Testis (tissue), 2 donors: ENCODE measurements around the gene CATSPER2.
"Not testable (repeated sequence)": the region's sequence is repeated elsewhere in the genome, so short reads cannot be mapped to it uniquely, and the experiment has no call there.

Experiments
- POLR2A ChIP-seq: fragments of 450-650 bp; IDR thresholded peaks from one replicate; pipeline ENCODE4 v1.6.1; 2017; ENCODE audit warnings: antibody characterized with exemption, mild to moderate bottlenecking, moderate library complexity
- TF ChIP-seq, protein P1 (sequence below), 3 experiments: fragments of 450-650 bp in 2 of 3; fragments of 200-600 bp in 1 of 3; sonication (generic) in 1 of 3; IDR thresholded peaks; one replicate each; pipeline ENCODE4 v1.5.1; 2016 to 2019; ENCODE audit warnings: antibody characterized with exemption in 3 of 3, mild to moderate bottlenecking in 2 of 3, moderate library complexity in 1 of 3

DNA sequence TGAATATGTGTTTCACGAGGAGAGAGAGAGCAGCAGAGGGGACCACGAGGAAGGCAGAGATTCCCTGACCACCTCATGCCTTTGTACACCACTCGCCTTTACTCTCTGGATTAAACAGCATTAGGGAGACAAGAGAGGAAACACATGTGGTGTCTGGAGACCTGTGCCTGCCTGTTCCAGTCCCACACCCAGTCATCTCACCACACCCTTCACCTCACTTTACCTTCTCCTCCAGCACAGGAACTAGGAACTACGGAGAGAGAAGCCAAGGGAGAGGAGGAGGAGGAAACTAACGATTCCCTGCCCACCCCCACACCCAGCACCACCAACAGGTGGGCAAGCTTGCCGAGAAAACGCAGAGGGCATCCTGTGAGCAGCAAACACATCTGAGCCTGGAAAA, 44.0 kb upstream of the CATSPER2 start:
- TF ChIP-seq, protein P1, sequence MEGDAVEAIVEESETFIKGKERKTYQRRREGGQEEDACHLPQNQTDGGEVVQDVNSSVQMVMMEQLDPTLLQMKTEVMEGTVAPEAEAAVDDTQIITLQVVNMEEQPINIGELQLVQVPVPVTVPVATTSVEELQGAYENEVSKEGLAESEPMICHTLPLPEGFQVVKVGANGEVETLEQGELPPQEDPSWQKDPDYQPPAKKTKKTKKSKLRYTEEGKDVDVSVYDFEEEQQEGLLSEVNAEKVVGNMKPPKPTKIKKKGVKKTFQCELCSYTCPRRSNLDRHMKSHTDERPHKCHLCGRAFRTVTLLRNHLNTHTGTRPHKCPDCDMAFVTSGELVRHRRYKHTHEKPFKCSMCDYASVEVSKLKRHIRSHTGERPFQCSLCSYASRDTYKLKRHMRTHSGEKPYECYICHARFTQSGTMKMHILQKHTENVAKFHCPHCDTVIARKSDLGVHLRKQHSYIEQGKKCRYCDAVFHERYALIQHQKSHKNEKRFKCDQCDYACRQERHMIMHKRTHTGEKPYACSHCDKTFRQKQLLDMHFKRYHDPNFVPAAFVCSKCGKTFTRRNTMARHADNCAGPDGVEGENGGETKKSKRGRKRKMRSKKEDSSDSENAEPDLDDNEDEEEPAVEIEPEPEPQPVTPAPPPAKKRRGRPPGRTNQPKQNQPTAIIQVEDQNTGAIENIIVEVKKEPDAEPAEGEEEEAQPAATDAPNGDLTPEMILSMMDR (IDR thresholded peaks at IDR 0.05) = not testable (repeated sequence)
- not testable (repeated sequence) for TF ChIP-seq POLR2A
